Activated CD4-positive, alpha-beta T cell treated with anti-CD3 and anti-CD28 coated beads, Interleukin-2, amount 10 ng/mL, durations not matched to agents 24 days and 14 days (primary cell): ENCODE measurements around the gene TSPAN14. TPM values are rescaled to one million over a fixed set of nuclear protein-coding genes. Genes with fewer than 3 reads are reported as not detected.
"Not testable (repeated sequence)": the region's sequence is repeated elsewhere in the genome, so short reads cannot be mapped to it uniquely, and the experiment has no call there.

Source experiments
- DNase-seq: peaks from one replicate; pipeline ENCODE4 v3.0.0; 2022
- H3K27ac Mint-ChIP-seq: one replicate; pipeline ENCODE4 v1.8.0; 2022; ENCODE audit warnings: mild to moderate bottlenecking, mixed read lengths
- H3K27me3 Mint-ChIP-seq: one replicate; pipeline ENCODE4 v1.8.0; 2022; ENCODE audit warnings: mixed read lengths
- H3K36me3 Mint-ChIP-seq: one replicate; pipeline ENCODE4 v1.8.0; 2022; ENCODE audit warnings: low read depth, mild to moderate bottlenecking, mixed read lengths
- H3K4me1 Mint-ChIP-seq: one replicate; pipeline ENCODE4 v1.8.0; 2021; ENCODE audit warnings: mixed read lengths
- H3K4me3 Mint-ChIP-seq: one replicate; pipeline ENCODE4 v1.8.0; 2022; ENCODE audit warnings: mild to moderate bottlenecking, moderate library complexity, mixed read lengths
- H3K9me3 Mint-ChIP-seq: one replicate; pipeline ENCODE4 v1.8.0; 2021; ENCODE audit warnings: mixed read lengths
- intact Hi-C: fragments of 100-400 bp; cut with micrococcal nuclease; formaldehyde crosslinking; loops from one replicate; pipeline ENCODE4 v1.15.1; 2023
- total RNA-seq: library from RNA; stranded (reverse); gene quantifications from 2 replicates; pipeline ENCODE4 v1.2.3, GENCODE V29; 2022

TSPAN14 gene
- total RNA-seq, 1 donor from 2014 or later, result 61.7 TPM

GRCh38 chr10:80536361-80536835, 82.3 kb downstream of the TSPAN14 start:
- Mint-ChIP-seq H3K27me3 (no peaks in the 10 kb centered on the region), H3K4me3 (peak overlapping the region; percentile 98), H3K9me3 (no peaks in the 10 kb centered on the region), H3K27ac (peak overlapping the region; percentile 99), H3K36me3 (peaks cover 14% of the 10 kb centered on the region), H3K4me1 (peaks cover 33% of the 10 kb centered on the region)
- intact Hi-C loops, result loop anchor here (10.0 kb wide), 1 partner anchor 388 kb away; no protein-coding TSS in a partner anchor
- no peak for DNase-seq

- H3K36me3 Mint-ChIP-seq, result peaks cover 11% of the 10 kb centered on the region
- no peaks in the 10 kb centered on the region for H3K27me3 Mint-ChIP-seq
- peak; percentile 54 for DNase-seq
- H3K4me1 Mint-ChIP-seq, result peaks cover 28% of the 10 kb centered on the region
- peak overlapping the region; percentile 89 for H3K27ac Mint-ChIP-seq
- no peaks in the 10 kb centered on the region for H3K9me3 Mint-ChIP-seq
- peak overlapping the region; percentile 75 for H3K4me3 Mint-ChIP-seq
- intact Hi-C loops, result loop anchor here (10.0 kb wide), 1 partner anchor 388 kb away; no protein-coding TSS in a partner anchor
These were observed 83.1 kb downstream of the TSPAN14 start for GRCh38 chr10:80537086-80537735.

GRCh38 chr10:80537736-80538480, 83.8 kb downstream of the TSPAN14 start, which contains the start of gene SH2D4B:
Gene SH2D4B, plus strand, starts transcription at chr10:80537902. Its CDS starts 430 bp downstream, at chr10:80538332.
- intact Hi-C loops, result loop anchor here (10.0 kb wide), 1 partner anchor 387 kb away; no protein-coding TSS in a partner anchor
- Mint-ChIP-seq H3K27ac (peak within 1 kb of the TSS; percentile 89), H3K4me1 (peaks cover 22% of the 10 kb centered on the region), H3K27me3 (no peaks in the 10 kb centered on the region), H3K4me3 (peak within 1 kb of the TSS; percentile 75), H3K9me3 (no peaks in the 10 kb centered on the region), H3K36me3 (peaks cover 6% of the 10 kb centered on the region)
- DNase-seq, result peak; percentile 57

GRCh38 chr10:80538481-80539185, 84.5 kb downstream of the TSPAN14 start:
- no peaks in the 10 kb centered on the region for H3K9me3 Mint-ChIP-seq
- peak; percentile 57 for DNase-seq
- intact Hi-C loops, result loop anchor here (10.0 kb wide), 1 partner anchor 386 kb away; no protein-coding TSS in a partner anchor
- peaks cover 5% of the 10 kb centered on the region for H3K36me3 Mint-ChIP-seq
- H3K4me3 Mint-ChIP-seq, result no peak overlapping the region
- H3K27ac Mint-ChIP-seq, result no peak overlapping the region
- no peaks in the 10 kb centered on the region for H3K27me3 Mint-ChIP-seq
- H3K4me1 Mint-ChIP-seq, result peaks cover 21% of the 10 kb centered on the region

GRCh38 chr10:80539421-80540031, 85.4 kb downstream of the TSPAN14 start:
- intact Hi-C loops, result loop anchor here (10.0 kb wide), 1 partner anchor 385 kb away; no protein-coding TSS in a partner anchor
- H3K27ac Mint-ChIP-seq, result peak overlapping the region; percentile 29
- no peaks in the 10 kb centered on the region for H3K9me3 Mint-ChIP-seq
- DNase-seq, result peak; percentile 54
- H3K4me3 Mint-ChIP-seq, result no peak overlapping the region
- H3K27me3 Mint-ChIP-seq, result peaks cover 1% of the 10 kb centered on the region
- H3K36me3 Mint-ChIP-seq, result peaks cover 5% of the 10 kb centered on the region
- H3K4me1 Mint-ChIP-seq, result peaks cover 23% of the 10 kb centered on the region

GRCh38 chr10:80540136-80540535, 86.0 kb downstream of the TSPAN14 start:
- H3K4me3 Mint-ChIP-seq, result no peak overlapping the region
- no peak overlapping the region for H3K27ac Mint-ChIP-seq
- peaks cover 25% of the 10 kb centered on the region for H3K4me1 Mint-ChIP-seq
- H3K36me3 Mint-ChIP-seq, result peaks cover 7% of the 10 kb centered on the region
- no peaks in the 10 kb centered on the region for H3K9me3 Mint-ChIP-seq
- intact Hi-C loops, result no loop called here
- peak; percentile 47 for DNase-seq
- peaks cover 6% of the 10 kb centered on the region for H3K27me3 Mint-ChIP-seq

- Mint-ChIP-seq H3K36me3 (peaks cover 4% of the 10 kb centered on the region), H3K9me3 (no peaks in the 10 kb centered on the region), H3K27ac (no peak overlapping the region), H3K4me1 (peaks cover 22% of the 10 kb centered on the region), H3K4me3 (no peak overlapping the region), H3K27me3 (peaks cover 10% of the 10 kb centered on the region)
- intact Hi-C loops, result no loop called here
- DNase-seq, result peak; percentile 53
These were observed 86.5 kb downstream of the TSPAN14 start for GRCh38 chr10:80540618-80540980.

- peak; percentile 51 for DNase-seq
- Mint-ChIP-seq H3K4me3 (no peak overlapping the region), H3K36me3 (peaks cover 4% of the 10 kb centered on the region), H3K27me3 (peaks cover 10% of the 10 kb centered on the region), H3K9me3 (no peaks in the 10 kb centered on the region), H3K27ac (no peak overlapping the region), H3K4me1 (peaks cover 22% of the 10 kb centered on the region)
- intact Hi-C loops, result no loop called here
These were observed 87.1 kb downstream of the TSPAN14 start for GRCh38 chr10:80540981-80541750.

GRCh38 chr10:80542053-80542452, 87.9 kb downstream of the TSPAN14 start:
- peaks cover 16% of the 10 kb centered on the region for H3K4me1 Mint-ChIP-seq
- no peak overlapping the region for H3K4me3 Mint-ChIP-seq
- peaks cover 13% of the 10 kb centered on the region for H3K27me3 Mint-ChIP-seq
- H3K36me3 Mint-ChIP-seq, result peaks cover 4% of the 10 kb centered on the region
- no peaks in the 10 kb centered on the region for H3K9me3 Mint-ChIP-seq
- peak; percentile 46 for DNase-seq
- H3K27ac Mint-ChIP-seq, result no peak overlapping the region
- intact Hi-C loops, result no loop called here

- peaks cover 18% of the 10 kb centered on the region for H3K27me3 Mint-ChIP-seq
- peaks cover 18% of the 10 kb centered on the region for H3K4me1 Mint-ChIP-seq
- no peaks in the 10 kb centered on the region for H3K9me3 Mint-ChIP-seq
- peak; percentile 49 for DNase-seq
- no peak overlapping the region for H3K4me3 Mint-ChIP-seq
- peaks cover 4% of the 10 kb centered on the region for H3K36me3 Mint-ChIP-seq
- H3K27ac Mint-ChIP-seq, result no peak overlapping the region
- intact Hi-C loops, result no loop called here
These were observed 88.7 kb downstream of the TSPAN14 start for GRCh38 chr10:80542652-80543318.

- Mint-ChIP-seq H3K27me3 (peaks cover 19% of the 10 kb centered on the region), H3K4me1 (peaks cover 18% of the 10 kb centered on the region)
- H3K36me3 Mint-ChIP-seq, H3K27ac Mint-ChIP-seq, intact Hi-C loops, H3K4me3 Mint-ChIP-seq, H3K9me3 Mint-ChIP-seq: not testable (repeated sequence)
- DNase-seq, result peak; percentile 49
These were observed 89.2 kb downstream of the TSPAN14 start for GRCh38 chr10:80543319-80543672.

GRCh38 chr10:80544316-80544953, 90.3 kb downstream of the TSPAN14 start:
- no peaks in the 10 kb centered on the region for H3K9me3 Mint-ChIP-seq
- peaks cover 19% of the 10 kb centered on the region for H3K27me3 Mint-ChIP-seq
- intact Hi-C loops, result no loop called here
- H3K4me1 Mint-ChIP-seq, result peaks cover 17% of the 10 kb centered on the region
- peaks cover 4% of the 10 kb centered on the region for H3K36me3 Mint-ChIP-seq
- no peak overlapping the region for H3K27ac Mint-ChIP-seq
- peak; percentile 51 for DNase-seq
- no peak overlapping the region for H3K4me3 Mint-ChIP-seq
